ENCODE results near the gene FRMPD2.

- TF ChIP-seq CTCF (IDR thresholded peaks at IDR 0.05) (no peak), SMC3 (IDR thresholded peaks at IDR 0.05) (no peak), EP300 (IDR thresholded peaks at IDR 0.05) (no peak), CHD4 (IDR thresholded peaks at IDR 0.05; ENCODE audit: borderline replicate concordance) (no peak), EHMT2 (IDR thresholded peaks at IDR 0.05; ENCODE audit: low read depth) (no peak), KDM1A (IDR thresholded peaks at IDR 0.05; ENCODE audit: low read depth) (no peak), BHLHE40 (IDR thresholded peaks at IDR 0.05; ENCODE audit: low read depth, low read length) (no peak)
Measured at GRCh38 chr10:48246501-48246900, 28.0 kb downstream of the FRMPD2 start.

Measured in A549 (cell line).